ENCODE results near the gene RFX2. TPM values are rescaled to one million over a fixed set of nuclear protein-coding genes. Genes with fewer than 3 reads are reported as not detected.
A peak's percentile ranks its signal among the peaks of the same experiment; 100 is the strongest.

The RFX2 gene
- total and polyA plus RNA-seq, 12 donors: 2.3 to 10.4 (median 4.6) TPM

GRCh38 chr19:5999693-6000092 is 110.6 kb downstream of the RFX2 start:
- no peak overlapping the region for H3K27ac ChIP-seq
- no peaks in the 10 kb centered on the region for H3K4me1 ChIP-seq (replicated peaks in 1 of 2)
- DNase-seq: no peak
- intact Hi-C loops (cut with DNase I): no loop called here
- WGBS, 4 donors: 93 to 97% (median 96%) methylated on average over 6 of the region's 6 CpGs
- H3K4me3 ChIP-seq: no peak overlapping the region
- H3K36me3 ChIP-seq (replicated peaks in 1 of 2): no peaks in the 10 kb centered on the region
- no peak for TF ChIP-seq POLR2A (IDR thresholded peaks at IDR 0.05)
- TF ChIP-seq CTCF (IDR thresholded peaks at IDR 0.05): no peak
- H3K27me3 ChIP-seq: no peaks in the 10 kb centered on the region
- no peaks in the 10 kb centered on the region for H3K9me3 ChIP-seq (replicated peaks in 1 of 3)

GRCh38 chr19:5997371-5997770 is 112.9 kb downstream of the RFX2 start:
- Histone ChIP-seq H3K36me3 (replicated peaks in 1 of 2) (no peaks in the 10 kb centered on the region), H3K27me3 (no peaks in the 10 kb centered on the region), H3K9me3 (replicated peaks in 1 of 3) (no peaks in the 10 kb centered on the region), H3K27ac (no peak overlapping the region), H3K4me1 (replicated peaks in 1 of 2) (peaks cover 0 to 10% of the 10 kb centered on the region in 2 donors), H3K4me3 (no peak overlapping the region)
- intact Hi-C loops (cut with DNase I): no loop called here
- no peak for DNase-seq
- 80 to 89% (median 85%) methylated on average over 13 to 17 of the region's 17 CpGs for WGBS, 4 donors
- no peak for TF ChIP-seq CTCF (IDR thresholded peaks at IDR 0.05)

GRCh38 chr19:5996623-5997320 is 113.5 kb downstream of the RFX2 start:
- 80 to 89% (median 86%) methylated on average over 24 to 37 of the region's 37 CpGs for WGBS, 4 donors
- Histone ChIP-seq H3K9me3 (replicated peaks in 1 of 3) (no peaks in the 10 kb centered on the region), H3K27ac (no peak overlapping the region), H3K27me3 (no peaks in the 10 kb centered on the region), H3K36me3 (replicated peaks in 1 of 2) (no peaks in the 10 kb centered on the region), H3K4me1 (replicated peaks in 1 of 2) (peaks cover 0 to 10% of the 10 kb centered on the region in 2 donors), H3K4me3 (no peak overlapping the region)
- TF ChIP-seq CTCF (IDR thresholded peaks at IDR 0.05): no peak
- no peak for TF ChIP-seq POLR2A (IDR thresholded peaks at IDR 0.05)
- intact Hi-C loops (cut with DNase I): no loop called here
- peak in 1 of 7 donors; percentile 27 for DNase-seq

- TF ChIP-seq CTCF (IDR thresholded peaks at IDR 0.05): no peak
- no peak for TF ChIP-seq POLR2A (IDR thresholded peaks at IDR 0.05)
- intact Hi-C loops (cut with DNase I): no loop called here
- no peak for DNase-seq
- no peaks in the 10 kb centered on the region for H3K27me3 ChIP-seq
- peaks cover 0 to 10% of the 10 kb centered on the region in 2 donors for H3K4me1 ChIP-seq (replicated peaks in 1 of 2)
- H3K36me3 ChIP-seq (replicated peaks in 1 of 2): no peaks in the 10 kb centered on the region
- no peak overlapping the region for H3K27ac ChIP-seq
- H3K4me3 ChIP-seq: no peak overlapping the region
- H3K9me3 ChIP-seq (replicated peaks in 1 of 3): no peaks in the 10 kb centered on the region
- WGBS, 4 donors: 93 to 97% (median 95%) methylated on average over 21 to 26 of the region's 26 CpGs
These were observed 114.2 kb downstream of the RFX2 start for GRCh38 chr19:5996102-5996501.
